Esophagus squamous epithelium (tissue), 5 donors: ENCODE results near the gene SMTN. TPM values are rescaled to one million over a fixed set of nuclear protein-coding genes. Genes with fewer than 3 reads are reported as not detected.

Experiments used
- DNase-seq: peaks from one replicate; lab custom pipeline; 2025; lab: John Stamatoyannopoulos, UW
- H3K27ac ChIP-seq, 4 donors: fragments of 200-600 bp; sonication (generic); one replicate each; pipeline ENCODE4 v1.5.1; 2016 to 2019; ENCODE audit warnings: mild to moderate bottlenecking in 1 of 4
- H3K27me3 ChIP-seq, 4 donors: fragments of 200-600 bp; sonication (generic); 1 replicate in 3 of 4; 2 replicates in 1 of 4; pipeline versions ENCODE4 v1.5.1 to v1.6.0; 2017 to 2021; ENCODE audit warnings: antibody characterized with exemption in 1 of 4
- H3K36me3 ChIP-seq, 3 donors: fragments of 200-600 bp; sonication (generic); one replicate each; pipeline ENCODE4 v1.5.1; 2016 to 2019
- H3K4me1 ChIP-seq, 3 donors: fragments of 200-600 bp; sonication (generic); one replicate each; pipeline ENCODE4 v1.5.1; 2017 to 2019
- H3K4me3 ChIP-seq, 4 donors: fragments of 200-600 bp; sonication (generic); 1 replicate in 3 of 4; 2 replicates in 1 of 4; pipeline ENCODE4 v1.5.1; 2016 to 2019; ENCODE audit warnings: mild to moderate bottlenecking in 2 of 4, moderate library complexity in 1 of 4
- H3K9me3 ChIP-seq, 3 donors: fragments of 200-600 bp; sonication (generic); one replicate each; pipeline ENCODE4 v1.5.1; 2016 to 2019
- CTCF ChIP-seq, 6 experiments: fragments of 450-650 bp in 4 of 6; fragments of 200-600 bp in 2 of 6; sonication (generic) in 2 of 6; IDR thresholded peaks; one replicate each; pipeline ENCODE4 v1.5.1; 2016 to 2019; ENCODE audit warnings: antibody characterized with exemption in 6 of 6, mild to moderate bottlenecking in 4 of 6, moderate library complexity in 4 of 6
- POLR2A ChIP-seq, 4 donors: fragments of 450-650 bp; IDR thresholded peaks; one replicate each; pipeline ENCODE4 v1.6.1; 2017; ENCODE audit warnings: antibody characterized with exemption in 4 of 4, mild to moderate bottlenecking in 4 of 4, moderate library complexity in 3 of 4
- WGBS, 2 donors: methylation state at CpG; one replicate each; pipeline ENCODE4 v1.1.5; 2018; 5-methylcytosine and 5-hydroxymethylcytosine counted together
- intact Hi-C: fragments of 100-400 bp; cut with DNase I; formaldehyde crosslinking; loops from one replicate; pipeline ENCODE4 v1.15.0; 2022
- total RNA-seq, 4 donors: library from RNA; depleted of rRNA; stranded (reverse); fragments of >200 nt; gene quantifications; one replicate each; pipeline ENCODE4 v1.1.0, GENCODE V29; 2016
- donor health status: DM: yes; HTN: yes; CAD: no.

The SMTN gene
- total RNA-seq, 4 donors from 2014 or later, result 28.2 to 158 (median 45.8) TPM

GRCh38 chr22:31144223-31144622 is 63.1 kb downstream of the SMTN start:
- intact Hi-C loops, result no loop called here
- Histone ChIP-seq H3K27ac (peak overlapping the region in 1 of 4 donors; percentile 74), H3K27me3 (peaks cover 0 to 9% (median 0%) of the 10 kb centered on the region in 4 donors), H3K4me3 (no peak overlapping the region), H3K4me1 (peaks cover 27 to 56% (median 29%) of the 10 kb centered on the region in 3 donors), H3K36me3 (no peaks in the 10 kb centered on the region), H3K9me3 (no peaks in the 10 kb centered on the region)
- TF ChIP-seq CTCF (IDR thresholded peaks at IDR 0.05), result no peak
- TF ChIP-seq POLR2A (IDR thresholded peaks at IDR 0.05), result no peak
- DNase-seq, result no peak

GRCh38 chr22:31148488-31148887 is 67.4 kb downstream of the SMTN start:
- no peak for TF ChIP-seq POLR2A (IDR thresholded peaks at IDR 0.05)
- TF ChIP-seq CTCF (IDR thresholded peaks at IDR 0.05), result no peak
- 100% methylated on average over 1 of the region's 1 CpG; no CpG with 5 or more reads in 1 of the 2 donors for WGBS, 2 donors
- intact Hi-C loops, result no loop called here
- Histone ChIP-seq H3K4me3 (no peak overlapping the region), H3K27ac (peak overlapping the region; percentile 10 to 80 (median 66)), H3K27me3 (no peaks in the 10 kb centered on the region), H3K9me3 (no peaks in the 10 kb centered on the region), H3K4me1 (peaks cover 4 to 14% (median 6%) of the 10 kb centered on the region in 3 donors), H3K36me3 (no peaks in the 10 kb centered on the region)
- no peak for DNase-seq

GRCh38 chr22:31148953-31149627 is 68.0 kb downstream of the SMTN start:
- Histone ChIP-seq H3K27me3 (no peaks in the 10 kb centered on the region), H3K9me3 (no peaks in the 10 kb centered on the region), H3K36me3 (no peaks in the 10 kb centered on the region), H3K4me1 (peaks cover 4 to 11% (median 6%) of the 10 kb centered on the region in 3 donors), H3K27ac (peak overlapping the region; percentile 10 to 80 (median 66)), H3K4me3 (no peak overlapping the region)
- intact Hi-C loops, result no loop called here
- 10 to 14% methylated on average over 4 to 5 of the region's 5 CpGs for WGBS, 2 donors
- DNase-seq, result no peak
- TF ChIP-seq CTCF (IDR thresholded peaks at IDR 0.05) (peak; percentile 52 to 94 (median 90)), POLR2A (IDR thresholded peaks at IDR 0.05) (no peak)

- Histone ChIP-seq H3K9me3 (no peaks in the 10 kb centered on the region), H3K27ac (no peak overlapping the region), H3K4me3 (no peak overlapping the region), H3K27me3 (no peaks in the 10 kb centered on the region), H3K4me1 (peaks cover 4 to 26% (median 11%) of the 10 kb centered on the region in 3 donors), H3K36me3 (no peaks in the 10 kb centered on the region)
- intact Hi-C loops, result no loop called here
- DNase-seq, result no peak
- TF ChIP-seq CTCF (IDR thresholded peaks at IDR 0.05), result peak in 1 of 6 experiments; percentile 6
- TF ChIP-seq POLR2A (IDR thresholded peaks at IDR 0.05), result no peak
- 68 to 75% methylated on average over 3 of the region's 3 CpGs for WGBS, 2 donors
Observed at GRCh38 chr22:31150615-31151014, 69.5 kb downstream of the SMTN start.

GRCh38 chr22:31151872-31152271 is 70.8 kb downstream of the SMTN start:
- no peak for DNase-seq
- H3K4me3 ChIP-seq, result no peak overlapping the region
- WGBS, 2 donors, result 82% methylated on average over 2 of the region's 2 CpGs; no CpG with 5 or more reads in 1 of the 2 donors
- TF ChIP-seq CTCF (IDR thresholded peaks at IDR 0.05) (no peak), POLR2A (IDR thresholded peaks at IDR 0.05) (no peak)
- H3K27ac ChIP-seq, result no peak overlapping the region
- no peaks in the 10 kb centered on the region for H3K27me3 ChIP-seq
- intact Hi-C loops, result no loop called here
- no peaks in the 10 kb centered on the region for H3K36me3 ChIP-seq
- H3K9me3 ChIP-seq, result no peaks in the 10 kb centered on the region
- peaks cover 10 to 33% (median 11%) of the 10 kb centered on the region in 3 donors for H3K4me1 ChIP-seq
